ENCODE measurements around the gene ASB13.

ASB13 gene

GRCh38 chr10:5670662-5671375, 4.4 kb upstream of the ASB13 start:
- no peak overlapping the region for H3K27ac ChIP-seq (ENCODE audit: low read length)
- H3K27me3 ChIP-seq (replicated peaks; ENCODE audit: insufficient read depth, low read length), result no peaks in the 10 kb centered on the region; the same call in 1 of the 2 replicates
- H3K4me1 ChIP-seq (ENCODE audit: low read length), result peaks cover 5% of the 10 kb centered on the region; the same call in 1 of the 2 replicates
- H3K79me2 ChIP-seq (ENCODE audit: low read length), result no peaks in the 10 kb centered on the region
- H3K9me3 ChIP-seq (replicated peaks; ENCODE audit: insufficient read depth, low read length), result no peaks in the 10 kb centered on the region
- H3K4me2 ChIP-seq (ENCODE audit: low read depth, low read length), result no peak overlapping the region
- no peak for DNase-seq
- H3K9me2 ChIP-seq (replicated peaks; ENCODE audit: insufficient read depth, low read length), result no peaks in the 10 kb centered on the region
- H3K9ac ChIP-seq (ENCODE audit: low read length), result no peak overlapping the region
- no peaks in the 10 kb centered on the region for H4K20me1 ChIP-seq (ENCODE audit: insufficient read depth, low read length)
- H3K4me3 ChIP-seq (ENCODE audit: low read length), result no peak overlapping the region
- H2AFZ ChIP-seq (ENCODE audit: low read length), result no peak overlapping the region
- no peaks in the 10 kb centered on the region for H3F3A ChIP-seq (ENCODE audit: insufficient read depth, low read length)
- TF ChIP-seq CTCF (IDR thresholded peaks at IDR 0.05; ENCODE audit: low read length), result no peak
- TF ChIP-seq EZH2phosphoT487 (IDR thresholded peaks at IDR 0.05; ENCODE audit: low read length), result no peak
- no peak for TF ChIP-seq EZH2 (optimal IDR thresholded peaks at IDR 0.05; ENCODE audit: low read depth, low read length)
- no peaks in the 10 kb centered on the region for H3K36me3 ChIP-seq (replicated peaks; ENCODE audit: insufficient read depth, low read length)

GRCh38 chr10:5669604-5670003, 3.2 kb upstream of the ASB13 start:
- no peak overlapping the region for H3K9ac ChIP-seq (ENCODE audit: low read length)
- no peak overlapping the region for H3K4me2 ChIP-seq (ENCODE audit: low read depth, low read length)
- no peaks in the 10 kb centered on the region for H3K9me2 ChIP-seq (replicated peaks; ENCODE audit: insufficient read depth, low read length)
- H3K4me1 ChIP-seq (ENCODE audit: low read length), result peaks cover 5% of the 10 kb centered on the region; the same call in 1 of the 2 replicates
- no peak overlapping the region for H3K27ac ChIP-seq (ENCODE audit: low read length)
- H4K20me1 ChIP-seq (ENCODE audit: insufficient read depth, low read length), result no peaks in the 10 kb centered on the region
- H2AFZ ChIP-seq (ENCODE audit: low read length), result no peak overlapping the region
- H3K9me3 ChIP-seq (replicated peaks; ENCODE audit: insufficient read depth, low read length), result no peaks in the 10 kb centered on the region
- no peaks in the 10 kb centered on the region for H3F3A ChIP-seq (ENCODE audit: insufficient read depth, low read length)
- no peak for DNase-seq
- no peaks in the 10 kb centered on the region for H3K79me2 ChIP-seq (ENCODE audit: low read length)
- no peaks in the 10 kb centered on the region for H3K36me3 ChIP-seq (replicated peaks; ENCODE audit: insufficient read depth, low read length)
- H3K27me3 ChIP-seq (replicated peaks; ENCODE audit: insufficient read depth, low read length), result no peaks in the 10 kb centered on the region; the same call in 1 of the 2 replicates
- TF ChIP-seq EZH2 (optimal IDR thresholded peaks at IDR 0.05; ENCODE audit: low read depth, low read length), result no peak
- no peak overlapping the region for H3K4me3 ChIP-seq (ENCODE audit: low read length)

- H3K27ac ChIP-seq (ENCODE audit: low read length), result no peak overlapping the region
- no peak overlapping the region for H2AFZ ChIP-seq (ENCODE audit: low read length)
- no peak overlapping the region for H3K4me2 ChIP-seq (ENCODE audit: low read depth, low read length)
- H3K4me3 ChIP-seq (ENCODE audit: low read length), result no peak overlapping the region
- peaks cover 5% of the 10 kb centered on the region; the same call in 1 of the 2 replicates for H3K4me1 ChIP-seq (ENCODE audit: low read length)
- no peaks in the 10 kb centered on the region for H3K36me3 ChIP-seq (replicated peaks; ENCODE audit: insufficient read depth, low read length)
- no peaks in the 10 kb centered on the region; the same call in 1 of the 2 replicates for H3K27me3 ChIP-seq (replicated peaks; ENCODE audit: insufficient read depth, low read length)
- H3K79me2 ChIP-seq (ENCODE audit: low read length), result no peaks in the 10 kb centered on the region
- H3K9me2 ChIP-seq (replicated peaks; ENCODE audit: insufficient read depth, low read length), result no peaks in the 10 kb centered on the region
- TF ChIP-seq EZH2 (optimal IDR thresholded peaks at IDR 0.05; ENCODE audit: low read depth, low read length), result no peak
- TF ChIP-seq EZH2phosphoT487 (IDR thresholded peaks at IDR 0.05; ENCODE audit: low read length), result no peak
- H3F3A ChIP-seq (ENCODE audit: insufficient read depth, low read length), result no peaks in the 10 kb centered on the region
- no peaks in the 10 kb centered on the region for H3K9me3 ChIP-seq (replicated peaks; ENCODE audit: insufficient read depth, low read length)
- H4K20me1 ChIP-seq (ENCODE audit: insufficient read depth, low read length), result no peaks in the 10 kb centered on the region
- H3K9ac ChIP-seq (ENCODE audit: low read length), result no peak overlapping the region
- DNase-seq, result no peak
These were observed 2.0 kb upstream of the ASB13 start for GRCh38 chr10:5668429-5668828.

DNA sequence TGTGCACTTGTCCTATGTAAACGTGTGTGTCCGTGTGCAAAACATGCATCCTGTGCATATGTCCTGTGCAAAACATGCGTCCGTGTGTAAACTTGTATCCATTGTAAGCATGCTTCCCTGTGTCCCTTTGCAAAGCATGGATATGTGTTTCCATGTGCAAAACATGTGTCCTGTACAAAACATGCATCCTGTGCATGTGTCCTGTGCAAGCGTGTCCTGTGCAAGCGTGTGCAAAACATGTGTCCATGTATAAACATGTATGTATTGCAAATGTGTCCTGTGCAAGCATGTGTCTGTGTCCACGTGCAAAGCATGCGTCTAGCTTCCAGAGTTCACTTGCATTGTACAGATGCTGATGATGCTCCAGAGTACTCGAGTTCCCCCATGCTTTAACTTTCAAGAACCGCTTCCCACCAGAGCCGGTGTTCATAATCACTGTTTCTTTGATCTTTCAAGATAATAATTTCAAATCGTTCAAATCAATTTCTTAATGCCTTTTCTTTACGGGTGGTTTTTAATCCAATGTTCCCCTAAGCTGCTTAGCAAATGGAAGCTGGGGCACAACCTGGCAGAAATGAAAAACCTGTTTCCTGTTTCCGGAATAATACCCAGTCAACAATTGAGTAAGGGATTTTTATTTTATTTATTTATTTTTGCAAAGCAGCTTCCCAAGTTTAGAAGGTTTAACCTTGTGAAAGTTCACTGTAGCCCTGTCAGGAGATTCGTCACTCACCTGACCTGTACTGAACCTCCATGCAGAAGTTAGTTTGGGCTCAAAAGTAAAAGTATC, 641 bp upstream of the ASB13 start:
- peaks cover 5% of the 10 kb centered on the region; the same call in 1 of the 2 replicates for H3K4me1 ChIP-seq (ENCODE audit: low read length)
- H3K4me3 ChIP-seq (ENCODE audit: low read length), result peak overlapping the region; percentile 68
- H3K27ac ChIP-seq (ENCODE audit: low read length), result no peak overlapping the region
- no peaks in the 10 kb centered on the region for H3K79me2 ChIP-seq (ENCODE audit: low read length)
- DNase-seq, result no peak
- H2AFZ ChIP-seq (ENCODE audit: low read length), result peak overlapping the region; percentile 89
- H3K27me3 ChIP-seq (replicated peaks; ENCODE audit: insufficient read depth, low read length), result no peaks in the 10 kb centered on the region; the same call in 1 of the 2 replicates
- no peaks in the 10 kb centered on the region for H3K9me2 ChIP-seq (replicated peaks; ENCODE audit: insufficient read depth, low read length)
- TF ChIP-seq CTCF (IDR thresholded peaks at IDR 0.05; ENCODE audit: low read length) (no peak), EZH2phosphoT487 (IDR thresholded peaks at IDR 0.05; ENCODE audit: low read length) (no peak), EZH2 (optimal IDR thresholded peaks at IDR 0.05; ENCODE audit: low read depth, low read length) (no peak)
- H3F3A ChIP-seq (ENCODE audit: insufficient read depth, low read length), result no peaks in the 10 kb centered on the region
- peak overlapping the region; percentile 96 for H3K4me2 ChIP-seq (ENCODE audit: low read depth, low read length)
- no peak overlapping the region for H3K9ac ChIP-seq (ENCODE audit: low read length)
- H3K9me3 ChIP-seq (replicated peaks; ENCODE audit: insufficient read depth, low read length), result no peaks in the 10 kb centered on the region
- H4K20me1 ChIP-seq (ENCODE audit: insufficient read depth, low read length), result no peaks in the 10 kb centered on the region
- H3K36me3 ChIP-seq (replicated peaks; ENCODE audit: insufficient read depth, low read length), result no peaks in the 10 kb centered on the region
